H54 (cell line): ENCODE results near the gene CYGB.
"Not testable (repeated sequence)": the region's sequence is repeated elsewhere in the genome, so short reads cannot be mapped to it uniquely, and the experiment has no call there.

Experiments used
- DNase-seq: peaks from one replicate; pipeline ENCODE4 v3.0.0; 2011; ENCODE audit warnings: low spot score, mixed read lengths; ENCODE audit not compliant: insufficient read length
- FAIRE-seq: peaks from 3 replicates; lab custom pipeline; 2011; peaks lifted over from hg19 to GRCh38; lab: Jason Lieb, UNC
- POLR2A ChIP-seq: IDR thresholded peaks from 2 replicates; pipeline ENCODE4 v1.6.1; 2011; ENCODE audit warnings: low read depth, mild to moderate bottlenecking, low read length

CYGB gene

DNA sequence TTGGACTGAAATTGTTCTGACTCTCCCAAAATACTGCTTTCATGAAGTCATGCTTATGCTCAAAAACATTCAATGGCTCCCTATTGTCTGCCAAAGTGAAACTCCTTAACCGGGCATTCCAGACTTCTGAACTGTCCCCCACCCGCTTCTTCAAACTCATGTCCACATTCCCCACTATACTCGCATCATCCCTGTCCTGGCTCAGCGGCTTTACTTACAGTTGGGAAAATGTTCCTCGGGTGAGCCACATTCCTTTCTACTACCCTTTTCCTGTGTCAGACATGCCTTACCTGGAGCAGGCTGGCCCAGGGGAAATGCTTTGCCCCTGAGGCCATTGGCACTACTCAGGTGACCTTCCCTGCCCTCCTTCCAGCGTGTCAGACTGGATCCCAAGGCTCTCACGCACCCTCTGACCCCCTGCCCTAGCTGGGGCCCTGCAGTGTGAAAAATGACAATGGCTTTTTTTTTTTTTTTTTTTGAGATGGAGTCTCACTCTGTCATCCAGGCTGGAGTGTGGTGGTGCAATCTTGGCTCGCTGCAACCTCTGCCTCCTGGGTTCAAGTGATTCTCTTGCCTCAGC, 5.3 kb downstream of the CYGB start:
- FAIRE-seq (no peak), DNase-seq (no peak)
- no peak for TF ChIP-seq POLR2A

DNA sequence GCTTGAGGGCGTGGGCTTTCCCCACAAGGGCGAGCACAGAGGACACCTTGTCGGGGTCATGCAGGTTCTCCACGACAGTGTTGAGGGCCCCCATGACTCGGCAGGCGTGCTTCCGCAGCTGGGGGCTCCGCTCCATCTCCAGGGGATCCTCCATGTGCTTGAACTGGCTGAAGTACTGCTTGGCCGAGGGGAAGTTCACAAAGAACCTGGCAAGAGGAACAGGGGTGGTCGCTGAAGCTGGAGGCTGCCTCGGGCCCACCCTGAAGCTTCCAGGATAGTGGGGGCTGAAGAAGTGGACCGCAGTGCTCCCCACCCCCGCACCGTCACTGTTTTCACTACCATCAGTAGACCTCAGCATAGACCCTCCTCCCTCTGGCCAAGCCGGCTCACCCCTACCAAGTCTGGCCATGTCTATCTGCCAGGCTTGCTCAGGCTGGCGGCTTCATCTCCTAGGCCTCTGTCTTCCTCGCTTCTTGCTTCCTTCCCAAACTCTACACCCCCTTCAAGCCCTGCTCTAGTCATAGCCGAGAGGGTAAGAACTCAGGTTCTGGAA, 5.9 kb downstream of the CYGB start:
- no peak for TF ChIP-seq POLR2A
- no peak for FAIRE-seq
- DNase-seq, result no peak

DNA sequence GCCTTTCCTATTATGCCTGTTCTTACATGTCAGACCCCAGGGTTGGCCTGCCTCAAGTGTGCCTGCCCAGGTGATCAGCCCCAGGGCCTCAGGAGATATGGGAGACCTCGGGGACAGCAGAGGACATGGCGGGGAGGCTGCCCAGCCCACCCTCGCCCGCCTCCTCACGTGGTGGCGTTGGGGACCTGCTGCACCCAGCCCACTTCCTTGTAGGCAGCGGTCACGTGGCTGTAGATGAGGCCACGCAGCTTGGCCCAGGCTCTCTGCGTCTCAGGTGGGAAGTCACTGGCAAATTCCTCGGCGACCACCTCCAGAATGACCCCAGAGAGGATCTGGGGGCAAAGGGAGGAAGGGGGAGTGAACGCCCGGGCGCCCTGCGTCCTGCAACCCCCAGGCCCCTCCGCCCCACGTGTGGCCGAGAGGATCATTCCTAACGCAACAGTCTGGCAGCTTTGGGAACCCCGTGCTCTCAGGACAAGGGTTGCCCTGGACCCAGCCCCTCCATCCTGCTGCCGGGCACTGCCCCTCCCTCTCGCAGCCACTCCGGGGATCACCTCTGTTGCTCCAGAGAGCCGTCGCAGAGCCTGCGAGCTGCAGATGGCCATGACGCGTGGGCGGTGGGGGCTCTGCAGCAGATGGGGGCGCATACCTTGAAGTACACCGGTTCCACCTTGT, 6.6 kb downstream of the CYGB start:
- FAIRE-seq (no peak), DNase-seq (no peak)
- no peak for TF ChIP-seq POLR2A

DNA sequence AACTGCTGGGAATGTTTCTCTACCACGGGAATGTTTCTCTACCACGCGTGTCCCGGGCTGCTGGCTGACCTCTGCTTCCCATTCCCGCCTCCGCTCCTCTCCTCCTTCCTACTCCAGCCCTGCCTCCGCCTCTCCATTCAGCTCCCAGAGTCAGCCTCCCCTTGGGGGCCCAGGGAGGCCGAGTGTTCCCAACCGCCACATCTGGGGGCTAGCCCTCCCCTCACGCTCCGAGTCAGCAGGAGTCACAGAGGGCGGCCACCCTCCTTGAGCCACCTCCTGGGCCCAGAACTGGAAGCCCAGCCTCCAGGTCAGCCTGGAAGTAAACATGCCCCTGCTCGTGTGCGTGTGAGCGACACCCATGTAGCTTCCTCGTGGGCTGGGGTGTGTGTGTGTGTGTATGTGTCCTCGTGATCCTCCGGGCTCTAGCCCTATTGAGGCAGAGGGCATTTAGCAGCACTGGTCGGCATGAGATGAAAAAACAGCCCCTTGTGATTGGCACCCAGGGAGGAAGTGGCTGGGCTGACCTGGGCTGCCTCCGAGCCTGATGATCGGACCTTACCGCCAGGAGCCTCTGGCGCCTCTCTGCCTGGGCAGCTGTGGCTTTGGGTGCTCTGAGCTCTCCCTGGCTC, 7.3 kb downstream of the CYGB start:
- 0 out of 2 replicates have a peak, but pooled peaks have one; percentile 0 for TF ChIP-seq POLR2A
- FAIRE-seq (no peak), DNase-seq (no peak)

DNA sequence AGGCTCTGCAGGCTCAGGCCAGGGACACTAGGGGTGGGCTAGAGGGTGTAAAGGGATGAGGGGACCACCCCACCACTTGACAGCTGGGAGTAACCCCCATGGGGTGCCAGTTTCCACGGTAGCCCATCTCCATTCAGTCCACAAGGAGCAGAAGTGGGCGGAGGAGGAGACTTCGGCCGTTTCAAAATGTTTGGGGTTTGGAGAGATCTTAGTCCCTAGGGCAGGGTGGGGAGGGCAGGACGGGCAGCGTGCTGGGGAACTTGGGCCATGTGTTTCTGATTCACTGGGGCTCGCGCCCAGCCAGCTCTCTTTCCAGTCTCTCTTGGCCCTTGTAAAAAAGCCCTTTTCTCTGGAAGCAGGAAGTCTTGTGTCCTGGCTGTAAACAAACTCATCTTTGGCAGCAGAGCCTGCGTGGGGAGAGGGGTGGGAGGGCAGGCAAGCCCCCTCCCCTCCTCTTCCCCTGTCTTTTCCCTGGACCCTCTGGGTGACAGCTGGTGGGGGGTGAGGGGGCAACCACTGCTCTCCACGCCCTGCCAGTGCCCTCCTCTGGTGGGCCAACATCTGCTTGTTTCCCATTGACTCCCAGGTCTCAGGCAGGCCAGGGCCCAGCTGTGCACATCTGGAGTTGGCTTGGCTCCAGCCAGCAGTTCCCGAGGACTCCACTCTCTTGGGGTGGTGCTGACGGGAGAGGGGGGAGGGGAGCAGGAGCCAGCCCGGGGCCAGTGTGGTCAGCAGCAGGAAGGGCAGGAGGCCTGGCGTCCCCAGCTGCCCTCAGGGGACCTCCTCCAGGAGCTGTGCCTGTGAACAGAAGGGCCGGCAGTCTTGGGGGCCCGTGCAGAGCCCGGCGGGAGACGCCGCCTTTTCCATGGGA, 8.1 kb downstream of the CYGB start:
- DNase-seq (no peak), FAIRE-seq (no peak)
- TF ChIP-seq POLR2A, result 0 out of 2 replicates have a peak, but pooled peaks have one; percentile 7

DNA sequence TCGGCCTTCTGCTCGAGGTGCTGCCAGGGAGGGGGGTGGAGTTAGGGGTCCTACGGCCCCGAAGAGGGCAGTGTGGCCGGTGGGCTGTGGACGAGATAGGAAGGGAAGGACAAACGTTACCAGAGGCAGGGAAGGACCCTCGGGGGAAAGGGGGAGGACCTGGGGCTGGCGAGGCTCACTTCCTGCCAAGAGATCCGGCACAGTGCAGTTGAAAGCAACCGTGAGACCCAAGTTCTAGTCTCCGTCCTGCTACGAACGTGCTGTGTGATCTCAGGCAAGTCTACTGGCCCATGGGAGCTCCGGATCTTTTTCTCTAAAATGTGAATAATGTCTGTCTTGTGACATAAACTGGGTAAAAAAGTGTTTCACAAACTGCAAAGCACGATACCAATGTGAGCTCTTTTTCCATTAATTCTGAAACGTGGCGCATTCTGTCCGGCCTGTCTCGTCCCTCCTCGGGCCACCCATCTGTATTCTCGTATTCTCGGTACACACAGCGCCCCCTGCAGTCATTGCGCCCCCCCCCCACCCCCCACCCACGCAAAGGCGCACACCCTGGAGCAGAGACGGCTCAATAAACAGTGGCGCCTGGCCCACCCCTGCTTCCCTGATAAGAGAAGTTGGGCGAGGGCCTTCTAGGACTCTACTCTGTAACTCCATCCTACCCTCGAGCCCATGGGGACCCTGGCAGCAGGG, 8.8 kb downstream of the CYGB start:
- TF ChIP-seq POLR2A, result no peak
- DNase-seq, result no peak
- no peak for FAIRE-seq

DNA sequence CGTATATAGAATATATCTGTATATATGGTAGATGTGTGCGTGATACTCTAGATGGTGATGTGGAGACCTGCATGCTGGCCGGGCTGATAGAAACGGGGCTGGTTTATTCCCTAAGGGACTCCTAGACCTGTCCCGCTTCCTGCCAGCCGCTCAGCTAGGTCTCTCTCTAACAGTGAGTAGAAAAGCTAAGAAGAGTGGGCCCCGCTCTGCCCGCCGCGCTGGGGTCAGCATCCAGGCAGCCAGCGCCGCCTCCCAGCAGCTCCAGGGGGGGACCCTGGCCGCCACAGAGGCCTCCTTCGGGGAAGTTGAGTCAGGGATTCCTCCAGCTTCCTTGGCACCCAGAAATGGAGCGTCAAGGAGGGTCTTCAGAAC, 9.4 kb downstream of the CYGB start:
- TF ChIP-seq POLR2A, result no peak
- DNase-seq (no peak), FAIRE-seq (no peak)

DNA sequence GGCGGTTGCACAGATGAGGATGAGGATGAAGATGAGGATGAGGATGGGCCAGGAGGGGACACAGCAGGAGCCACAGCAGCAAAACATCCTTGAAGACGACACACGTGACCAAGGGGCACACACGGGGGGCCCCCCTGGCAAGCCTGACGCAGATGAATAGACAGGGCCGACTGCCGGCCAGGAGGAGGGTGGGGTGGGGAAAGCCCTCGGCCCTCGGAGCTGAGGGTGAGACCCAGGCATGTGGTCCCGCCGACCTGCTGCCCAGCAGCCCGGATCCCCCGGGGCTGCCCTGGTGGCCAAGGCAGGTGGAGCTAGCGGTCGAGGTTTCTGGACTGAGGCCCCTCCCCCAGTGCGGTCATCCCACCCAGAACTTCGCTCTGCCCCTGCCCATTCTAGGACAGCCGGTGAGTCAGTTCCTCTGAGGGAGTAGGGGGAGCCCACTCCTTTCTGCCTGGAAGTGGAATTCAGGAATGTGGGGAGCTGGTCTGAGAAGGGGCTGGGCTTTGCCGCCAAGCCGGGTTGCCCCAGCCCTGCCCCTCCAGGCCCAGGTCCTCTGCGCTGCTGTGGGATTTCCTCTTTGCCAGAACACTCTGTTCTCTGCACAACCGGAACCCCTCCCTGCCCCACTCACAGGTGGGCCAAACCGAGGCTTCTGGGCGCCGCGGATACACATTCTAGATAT, 9.9 kb downstream of the CYGB start:
- FAIRE-seq, result no peak
- no peak for TF ChIP-seq POLR2A
- no peak for DNase-seq

DNA sequence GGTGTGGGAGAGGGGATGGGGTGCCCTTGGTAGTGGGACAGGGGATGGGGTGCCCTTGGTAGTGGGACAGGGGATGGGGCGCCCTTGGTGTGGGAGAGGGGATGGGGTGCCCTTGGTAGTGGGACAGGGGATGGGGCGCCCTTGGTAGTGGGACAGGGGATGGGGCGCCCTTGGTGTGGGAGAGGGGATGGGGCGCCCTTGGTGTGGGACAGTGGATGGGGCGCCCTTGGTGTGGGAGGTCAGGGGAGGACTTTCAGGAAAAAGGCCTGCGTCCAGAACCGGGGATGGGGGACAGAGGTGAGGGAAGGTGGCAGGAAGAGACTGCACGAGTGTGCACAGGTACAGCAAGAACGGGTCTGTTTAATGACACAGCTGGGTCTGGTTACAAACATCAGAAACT, 10.5 kb downstream of the CYGB start:
- not testable (repeated sequence) for DNase-seq, FAIRE-seq

DNA sequence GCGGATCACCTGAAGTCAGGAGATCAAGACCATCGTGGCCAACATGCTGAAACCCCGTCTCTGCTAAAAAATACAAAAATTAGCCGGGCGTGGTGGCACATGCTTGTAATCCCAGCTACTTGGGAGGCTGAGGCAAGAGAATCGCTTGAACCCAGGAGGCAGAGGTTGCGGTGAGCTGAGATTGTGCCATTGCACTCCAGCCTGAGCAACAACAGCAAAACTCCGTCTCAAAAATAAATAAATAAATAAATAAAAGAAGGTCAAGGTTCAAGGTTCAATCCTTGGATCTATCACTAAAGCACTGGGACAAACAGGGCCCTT, 12.0 kb downstream of the CYGB start:
- not testable (repeated sequence) for DNase-seq, FAIRE-seq

DNA sequence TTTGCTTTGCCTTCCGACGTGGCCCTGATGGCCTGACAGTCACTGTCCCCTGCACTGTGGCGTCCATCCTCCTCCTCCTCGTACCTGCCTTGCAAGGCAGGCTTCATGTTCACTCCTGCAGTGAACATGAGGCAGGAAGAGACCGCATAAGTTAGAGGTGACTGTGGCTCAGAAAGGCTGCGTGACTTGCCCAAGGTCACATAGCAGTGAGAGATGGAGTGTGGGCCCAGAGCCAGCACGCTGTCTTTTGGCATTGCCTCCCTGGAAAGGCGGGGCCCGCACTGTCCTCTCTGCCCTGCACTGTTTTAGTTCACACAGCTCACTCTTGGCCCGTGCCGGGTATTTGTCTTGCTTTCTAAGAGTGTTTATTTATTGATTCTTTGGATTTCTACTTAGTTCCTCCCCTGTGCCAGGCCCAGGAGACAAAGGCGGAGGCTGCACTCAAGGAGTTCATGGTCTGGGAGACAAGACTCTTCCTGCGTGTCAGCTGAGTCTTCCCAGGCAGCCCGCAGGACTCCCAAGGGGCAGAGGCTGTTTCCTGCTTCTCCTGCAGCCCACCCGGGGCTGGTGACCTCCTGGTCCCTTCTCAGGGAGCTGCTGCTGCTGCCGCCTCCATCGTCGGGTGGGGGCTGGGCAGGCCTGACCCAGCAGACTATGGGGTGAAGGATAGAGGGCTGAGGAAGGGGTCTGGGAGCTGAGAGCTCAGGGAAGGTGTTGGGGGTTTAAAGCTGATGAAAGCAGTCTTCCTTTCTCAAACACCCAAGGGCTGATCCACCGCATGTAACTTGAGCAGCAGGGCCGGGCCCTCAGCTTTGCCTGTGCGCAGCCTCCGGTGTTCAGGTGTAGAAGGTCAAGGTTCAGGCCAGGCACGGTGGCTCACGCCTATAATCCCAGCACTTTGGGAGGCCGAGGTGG, 12.7 kb downstream of the CYGB start:
- TF ChIP-seq POLR2A, result no peak
- no peak for DNase-seq
- FAIRE-seq, result no peak

DNA sequence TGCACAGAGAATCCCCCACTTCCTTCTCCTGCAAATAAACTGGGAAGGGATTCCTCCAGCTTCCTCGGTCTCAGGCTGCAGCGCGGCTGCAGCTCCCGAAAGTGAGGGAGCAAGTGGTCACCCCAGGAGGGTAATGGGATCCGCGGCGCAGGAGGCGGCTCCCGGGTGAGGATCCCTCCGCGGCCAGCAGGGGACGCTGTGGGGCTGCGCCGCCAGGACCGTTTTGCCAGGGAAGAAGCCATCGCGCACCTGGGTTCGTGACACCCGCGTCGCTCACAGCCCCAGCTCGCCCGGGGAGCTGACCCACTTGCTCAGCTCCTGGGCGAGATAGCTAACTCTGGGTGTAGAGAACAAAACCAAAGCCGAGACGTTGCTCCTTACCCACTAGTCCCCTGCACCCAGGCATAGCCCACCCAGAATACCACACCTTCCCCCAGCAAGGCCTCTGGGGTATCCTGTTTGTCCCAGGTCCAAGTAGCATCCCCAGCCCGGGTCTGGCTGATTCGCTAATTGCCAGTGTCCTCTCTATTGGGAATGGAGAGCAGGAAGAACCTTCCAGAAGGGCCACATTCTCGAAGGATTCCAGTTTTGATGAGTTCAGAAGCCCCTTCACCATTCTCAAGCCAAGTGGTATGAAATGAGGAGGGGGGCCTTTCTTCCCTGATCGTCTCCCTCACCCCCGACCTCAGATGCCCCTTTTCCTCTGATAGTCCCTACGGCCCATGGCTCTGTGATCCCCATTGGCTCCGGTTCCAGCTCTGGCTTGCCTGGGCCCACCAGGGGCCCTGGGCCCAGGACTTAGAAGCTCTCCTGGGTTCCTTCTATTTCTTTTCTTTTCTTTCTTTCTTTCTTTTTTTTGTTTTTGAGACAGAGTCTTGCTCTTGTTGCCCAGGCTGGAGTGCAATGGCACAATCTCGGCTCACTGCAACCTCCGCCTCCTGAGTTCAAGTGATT, 14.1 kb downstream of the CYGB start:
- FAIRE-seq (no peak), DNase-seq (peak; percentile 87)
- TF ChIP-seq POLR2A, result no peak

DNA sequence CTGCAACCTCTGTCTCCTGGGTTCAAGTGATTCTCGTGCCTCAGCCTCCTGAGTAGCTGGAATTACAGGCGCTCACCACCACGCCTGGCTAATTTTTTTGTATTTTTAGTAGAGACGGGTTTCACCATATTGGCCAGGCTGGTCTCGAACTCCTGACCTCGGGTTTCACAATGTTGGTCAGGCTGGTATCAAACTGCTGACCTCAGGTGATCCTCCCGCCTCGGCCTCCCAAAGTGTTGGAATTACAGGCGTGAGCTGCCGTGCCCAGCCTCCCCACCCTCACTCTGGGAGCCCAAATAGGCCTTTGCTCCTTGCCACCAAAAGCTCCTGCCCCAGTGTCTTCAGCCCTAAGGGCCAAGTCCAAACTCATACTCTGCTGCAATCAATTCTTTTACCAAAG, 15.8 kb downstream of the CYGB start:
- FAIRE-seq, result not testable (repeated sequence)

More for the DNA sequence above, 15.8 kb downstream of the CYGB start:
- not testable (repeated sequence) for DNase-seq
